HepG2 (cell line): ENCODE measurements around the gene MAST1. TPM values are rescaled to one million over a fixed set of nuclear protein-coding genes. Genes with fewer than 3 reads are reported as not detected.

ENCODE experiments used
- ATF7 ChIP-seq, 2 experiments: fragments of 450-650 bp in 1 of 2; sonication (generic) in 1 of 2; formaldehyde crosslinking in 1 of 2; IDR thresholded peaks; 2 replicates each; pipeline versions ENCODE4 v1.4.0 to v1.6.1; 2016 to 2020; ENCODE audit warnings: antibody characterized with exemption in 1 of 2, mild to moderate bottlenecking in 1 of 2, missing genetic modification reagents in 1 of 2
- BATF2 ChIP-seq: sonication (generic); formaldehyde crosslinking; IDR thresholded peaks from 2 replicates; pipeline ENCODE4 v1.8.0; 2022; ENCODE audit warnings: mild to moderate bottlenecking, missing genetic modification reagents, moderate library complexity
- ELF3 ChIP-seq: IDR thresholded peaks from 2 replicates; pipeline ENCODE4 v1.6.1; 2016; ENCODE audit warnings: missing genetic modification reagents, missing compliant biosample characterization
- GLMP ChIP-seq: sonication (generic); formaldehyde crosslinking; IDR thresholded peaks from 2 replicates; pipeline ENCODE4 v1.9.0; 2021; ENCODE audit warnings: missing genetic modification reagents, mild to moderate bottlenecking, borderline replicate concordance
- KMT2A ChIP-seq: sonication (generic); formaldehyde crosslinking; IDR thresholded peaks from 2 replicates; pipeline ENCODE4 v1.4.0; 2020; ENCODE audit warnings: missing genetic modification reagents
- KMT2B ChIP-seq: IDR thresholded peaks from 2 replicates; pipeline ENCODE4 v1.6.1; 2016; ENCODE audit warnings: missing genetic modification reagents, missing compliant biosample characterization
- LRRFIP1 ChIP-seq: sonication (generic); formaldehyde crosslinking; conservative IDR thresholded peaks from 2 replicates; pipeline ENCODE4 v1.4.0; 2020; ENCODE audit warnings: missing genetic modification reagents
- MEIS1 ChIP-seq: sonication (generic); formaldehyde crosslinking; IDR thresholded peaks from 2 replicates; pipeline ENCODE4 v1.9.0; 2021; ENCODE audit warnings: mild to moderate bottlenecking, missing genetic modification reagents, moderate library complexity, borderline replicate concordance
- NFYB ChIP-seq: sonication (generic); formaldehyde crosslinking; IDR thresholded peaks from 2 replicates; pipeline ENCODE4 v1.4.0; 2020; ENCODE audit warnings: missing genetic modification reagents
- NPAS2 ChIP-seq: sonication (generic); formaldehyde crosslinking; IDR thresholded peaks from 2 replicates; pipeline ENCODE4 v1.8.0; 2022; ENCODE audit warnings: mild to moderate bottlenecking, missing genetic modification reagents, borderline replicate concordance
- SP1 ChIP-seq, 2 experiments: fragments of 450-650 bp in 1 of 2; sonication (generic) in 1 of 2; formaldehyde crosslinking in 1 of 2; IDR thresholded peaks; 2 replicates each; pipeline versions ENCODE4 v1.4.0 to v1.6.1; 2016 to 2020; ENCODE audit warnings: missing genetic modification reagents in 1 of 2
- YEATS2 ChIP-seq: sonication (generic); formaldehyde crosslinking; IDR thresholded peaks from 2 replicates; pipeline ENCODE4 v1.4.0; 2020; ENCODE audit warnings: missing genetic modification reagents, borderline replicate concordance
- ZNF124 ChIP-seq: sonication (generic); formaldehyde crosslinking; IDR thresholded peaks from 2 replicates; pipeline ENCODE4 v1.4.0; 2020; ENCODE audit warnings: missing genetic modification reagents
- ZNF138 ChIP-seq: sonication (generic); formaldehyde crosslinking; IDR thresholded peaks from 2 replicates; pipeline ENCODE4 v1.5.0; 2020; ENCODE audit warnings: mild to moderate bottlenecking, low read depth, missing genetic modification reagents
- ZNF142 ChIP-seq: sonication (generic); formaldehyde crosslinking; IDR thresholded peaks from 2 replicates; pipeline ENCODE4 v1.4.0; 2020; ENCODE audit warnings: missing genetic modification reagents
- ZNF230 ChIP-seq: sonication (generic); formaldehyde crosslinking; IDR thresholded peaks from 2 replicates; pipeline ENCODE4 v1.4.0; 2020; ENCODE audit warnings: mild to moderate bottlenecking, missing genetic modification reagents
- ZNF292 ChIP-seq: sonication (generic); formaldehyde crosslinking; IDR thresholded peaks from 2 replicates; pipeline ENCODE4 v1.8.1; 2022; ENCODE audit warnings: mild to moderate bottlenecking, low read depth, missing genetic modification reagents, borderline replicate concordance
- ZSCAN29 ChIP-seq: sonication (generic); formaldehyde crosslinking; conservative IDR thresholded peaks from 2 replicates; pipeline ENCODE4 v1.4.0; 2020; ENCODE audit warnings: mild to moderate bottlenecking, missing genetic modification reagents
- polyA plus RNA-seq, 8 experiments: library from polyadenylated mRNA; depleted of rRNA in 3 of 8; stranded (reverse) in 7 of 8; unstranded in 1 of 8; fragments of >200 nt; fragmentation: Illumina TruSeq in 4 of 8; extraction: Trizol in 4 of 8; gene quantifications; 2 replicates each; pipeline versions ENCODE4 v1.2.1 to v1.2.3, GENCODE V29; 2011 to 2016; ENCODE audit warnings: low read depth in 4 of 8, missing spikeins in 1 of 8, mixed read lengths in 1 of 8; ENCODE audit not compliant: insufficient read depth in 1 of 8
- total RNA-seq, 5 experiments: library from RNA; depleted of rRNA; stranded (reverse); fragments of >200 nt; fragmentation: Illumina TruSeq; extraction: Trizol; gene quantifications; 2 replicates each; pipeline ENCODE4 v1.2.3, GENCODE V29; 2016; ENCODE audit warnings: low read depth in 1 of 5

MAST1 gene
- total and polyA plus RNA-seq, 2 of the 13 experiments (the other 11 are each of a cell fraction or from before 2014, with no cell fraction given), result 0.73 to 4.7 TPM

- TF ChIP-seq ZNF142 (CRISPR knock-in tag) (no peak), ZNF230 (CRISPR knock-in tag) (no peak), NPAS2 (CRISPR knock-in tag) (no peak), ZSCAN29 (CRISPR knock-in tag) (0 out of 2 replicates have a peak, but pooled peaks have one; percentile 0), YEATS2 (no peak), ZNF292 (CRISPR knock-in tag) (peak; percentile 49; the same call in 1 of the 2 replicates), BATF2 (CRISPR knock-in tag) (no peak), SP1 (IDR thresholded peaks at IDR 0.05) (no peak), SP1 (CRISPR knock-in tag; IDR thresholded peaks at IDR 0.05) (0 out of 2 replicates have a peak, but pooled peaks have one; percentile 30), MEIS1 (CRISPR knock-in tag) (no peak), ZNF124 (CRISPR knock-in tag) (no peak), LRRFIP1 (CRISPR knock-in tag) (no peak), NFYB (CRISPR knock-in tag) (peak; percentile 20; the same call in 1 of the 2 replicates), GLMP (no peak), ATF7 (IDR thresholded peaks at IDR 0.05) (no peak), ATF7 (CRISPR knock-in tag; IDR thresholded peaks at IDR 0.05) (no peak), KMT2A (no peak), ZNF138 (CRISPR knock-in tag) (no peak), KMT2B (CRISPR knock-in tag) (no peak), ELF3 (no peak)
Measured at GRCh38 chr19:12891553-12892021, 53.3 kb downstream of the MAST1 start (continued).
